ENCODE data around the gene PPP6C. TPM values are rescaled to one million over a fixed set of nuclear protein-coding genes. Genes with fewer than 3 reads are reported as not detected.

Gene PPP6C
- total and polyA plus RNA-seq, 2 of the 13 experiments (the other 11 are each of a cell fraction or from before 2014, with no cell fraction given): 18.5 to 20.9 TPM

GRCh38 chr9:125153712-125154367 lies 35.8 kb downstream of the PPP6C start:
- ATAC-seq (no peak), DNase-seq (ENCODE audit: low spot score) (no peak), FAIRE-seq (no peak)
- H3K9me3 ChIP-seq (ENCODE audit: low read length): no peaks in the 10 kb centered on the region
- no peak overlapping the region for H3K27ac ChIP-seq (ENCODE audit: extremely low read length, insufficient read depth, low read length)
- no peak overlapping the region for H2AFZ ChIP-seq (ENCODE audit: low read length)
- ChIA-PET CTCF (ENCODE audit: low intra/inter-chr PET ratio, low total read pairs) (no interaction called here), POLR2A (no interaction called here)
- in situ Hi-C loops (cut with HindIII; ENCODE audit: extremely low pct_ligation_motif_present, low pct_unique_long_range_greater_than_20kb): no loop called here
- no TSS peak for BruUV-seq (replicated peaks)
- H3K9ac ChIP-seq (ENCODE audit: insufficient read depth, low read depth, low read length): no peak overlapping the region
- intact Hi-C loops (cut with micrococcal nuclease; ENCODE audit: unreplicated experiment): no loop called here
- no peaks in the 10 kb centered on the region for H3K79me2 ChIP-seq (ENCODE audit: insufficient read depth, low read length)
- H3K4me2 ChIP-seq (ENCODE audit: low read depth, low read length): no peak overlapping the region
- H3K27me3 ChIP-seq (ENCODE audit: control insufficient read depth in 1 of 2, insufficient read depth in 2 of 2, low read length in 2 of 2): no peaks in the 10 kb centered on the region
- peaks cover 15% of the 10 kb centered on the region for H3K4me1 ChIP-seq (ENCODE audit: insufficient read depth, low read length)
- H3K4me3 ChIP-seq (replicated peaks in 1 of 3; ENCODE audit: insufficient read depth in 1 of 3, low read depth in 2 of 3, low read length in 3 of 3): no peak overlapping the region
- H4K20me1 ChIP-seq (ENCODE audit: insufficient read depth, low read length): no peaks in the 10 kb centered on the region
- H3K36me3 ChIP-seq (replicated peaks in 1 of 2; ENCODE audit: control insufficient read depth in 1 of 2, insufficient read depth in 2 of 2, low read length in 2 of 2): peaks cover 7 to 60% of the 10 kb centered on the region in 2 experiments; a peak in 4 of 5 replicates
- WGBS (ENCODE audit: low lambda C conversion rate): 96% methylated on average over 4 of the region's 4 CpGs
- no peak for TF ChIP-seq GTF2F1 (IDR thresholded peaks at IDR 0.05; ENCODE audit: low read length)
- no peak for TF ChIP-seq ONECUT2 (CRISPR knock-in tag; IDR thresholded peaks at IDR 0.05)
- TF ChIP-seq ZNF225 (CRISPR knock-in tag; IDR thresholded peaks at IDR 0.05): no peak
- TF ChIP-seq, protein P1, sequence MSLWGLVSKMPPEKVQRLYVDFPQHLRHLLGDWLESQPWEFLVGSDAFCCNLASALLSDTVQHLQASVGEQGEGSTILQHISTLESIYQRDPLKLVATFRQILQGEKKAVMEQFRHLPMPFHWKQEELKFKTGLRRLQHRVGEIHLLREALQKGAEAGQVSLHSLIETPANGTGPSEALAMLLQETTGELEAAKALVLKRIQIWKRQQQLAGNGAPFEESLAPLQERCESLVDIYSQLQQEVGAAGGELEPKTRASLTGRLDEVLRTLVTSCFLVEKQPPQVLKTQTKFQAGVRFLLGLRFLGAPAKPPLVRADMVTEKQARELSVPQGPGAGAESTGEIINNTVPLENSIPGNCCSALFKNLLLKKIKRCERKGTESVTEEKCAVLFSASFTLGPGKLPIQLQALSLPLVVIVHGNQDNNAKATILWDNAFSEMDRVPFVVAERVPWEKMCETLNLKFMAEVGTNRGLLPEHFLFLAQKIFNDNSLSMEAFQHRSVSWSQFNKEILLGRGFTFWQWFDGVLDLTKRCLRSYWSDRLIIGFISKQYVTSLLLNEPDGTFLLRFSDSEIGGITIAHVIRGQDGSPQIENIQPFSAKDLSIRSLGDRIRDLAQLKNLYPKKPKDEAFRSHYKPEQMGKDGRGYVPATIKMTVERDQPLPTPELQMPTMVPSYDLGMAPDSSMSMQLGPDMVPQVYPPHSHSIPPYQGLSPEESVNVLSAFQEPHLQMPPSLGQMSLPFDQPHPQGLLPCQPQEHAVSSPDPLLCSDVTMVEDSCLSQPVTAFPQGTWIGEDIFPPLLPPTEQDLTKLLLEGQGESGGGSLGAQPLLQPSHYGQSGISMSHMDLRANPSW (CRISPR knock-in tag; IDR thresholded peaks at IDR 0.05; ENCODE audit: borderline replicate concordance): no peak
- TF ChIP-seq ZNF790 (CRISPR knock-in tag; IDR thresholded peaks at IDR 0.05; ENCODE audit: borderline replicate concordance): no peak
- no peak for TF ChIP-seq ZNF282 (IDR thresholded peaks at IDR 0.05; ENCODE audit: partially characterized antibody)
- TF ChIP-seq YEATS2 (CRISPR knock-in tag; IDR thresholded peaks at IDR 0.05; ENCODE audit: borderline replicate concordance): no peak
- no peak for TF ChIP-seq RXRB (CRISPR knock-in tag; IDR thresholded peaks at IDR 0.05; ENCODE audit: borderline replicate concordance)
- no peak for TF ChIP-seq PRMT3 (CRISPR knock-in tag; IDR thresholded peaks at IDR 0.05; ENCODE audit: borderline replicate concordance, low read depth)
- TF ChIP-seq, protein P2, sequence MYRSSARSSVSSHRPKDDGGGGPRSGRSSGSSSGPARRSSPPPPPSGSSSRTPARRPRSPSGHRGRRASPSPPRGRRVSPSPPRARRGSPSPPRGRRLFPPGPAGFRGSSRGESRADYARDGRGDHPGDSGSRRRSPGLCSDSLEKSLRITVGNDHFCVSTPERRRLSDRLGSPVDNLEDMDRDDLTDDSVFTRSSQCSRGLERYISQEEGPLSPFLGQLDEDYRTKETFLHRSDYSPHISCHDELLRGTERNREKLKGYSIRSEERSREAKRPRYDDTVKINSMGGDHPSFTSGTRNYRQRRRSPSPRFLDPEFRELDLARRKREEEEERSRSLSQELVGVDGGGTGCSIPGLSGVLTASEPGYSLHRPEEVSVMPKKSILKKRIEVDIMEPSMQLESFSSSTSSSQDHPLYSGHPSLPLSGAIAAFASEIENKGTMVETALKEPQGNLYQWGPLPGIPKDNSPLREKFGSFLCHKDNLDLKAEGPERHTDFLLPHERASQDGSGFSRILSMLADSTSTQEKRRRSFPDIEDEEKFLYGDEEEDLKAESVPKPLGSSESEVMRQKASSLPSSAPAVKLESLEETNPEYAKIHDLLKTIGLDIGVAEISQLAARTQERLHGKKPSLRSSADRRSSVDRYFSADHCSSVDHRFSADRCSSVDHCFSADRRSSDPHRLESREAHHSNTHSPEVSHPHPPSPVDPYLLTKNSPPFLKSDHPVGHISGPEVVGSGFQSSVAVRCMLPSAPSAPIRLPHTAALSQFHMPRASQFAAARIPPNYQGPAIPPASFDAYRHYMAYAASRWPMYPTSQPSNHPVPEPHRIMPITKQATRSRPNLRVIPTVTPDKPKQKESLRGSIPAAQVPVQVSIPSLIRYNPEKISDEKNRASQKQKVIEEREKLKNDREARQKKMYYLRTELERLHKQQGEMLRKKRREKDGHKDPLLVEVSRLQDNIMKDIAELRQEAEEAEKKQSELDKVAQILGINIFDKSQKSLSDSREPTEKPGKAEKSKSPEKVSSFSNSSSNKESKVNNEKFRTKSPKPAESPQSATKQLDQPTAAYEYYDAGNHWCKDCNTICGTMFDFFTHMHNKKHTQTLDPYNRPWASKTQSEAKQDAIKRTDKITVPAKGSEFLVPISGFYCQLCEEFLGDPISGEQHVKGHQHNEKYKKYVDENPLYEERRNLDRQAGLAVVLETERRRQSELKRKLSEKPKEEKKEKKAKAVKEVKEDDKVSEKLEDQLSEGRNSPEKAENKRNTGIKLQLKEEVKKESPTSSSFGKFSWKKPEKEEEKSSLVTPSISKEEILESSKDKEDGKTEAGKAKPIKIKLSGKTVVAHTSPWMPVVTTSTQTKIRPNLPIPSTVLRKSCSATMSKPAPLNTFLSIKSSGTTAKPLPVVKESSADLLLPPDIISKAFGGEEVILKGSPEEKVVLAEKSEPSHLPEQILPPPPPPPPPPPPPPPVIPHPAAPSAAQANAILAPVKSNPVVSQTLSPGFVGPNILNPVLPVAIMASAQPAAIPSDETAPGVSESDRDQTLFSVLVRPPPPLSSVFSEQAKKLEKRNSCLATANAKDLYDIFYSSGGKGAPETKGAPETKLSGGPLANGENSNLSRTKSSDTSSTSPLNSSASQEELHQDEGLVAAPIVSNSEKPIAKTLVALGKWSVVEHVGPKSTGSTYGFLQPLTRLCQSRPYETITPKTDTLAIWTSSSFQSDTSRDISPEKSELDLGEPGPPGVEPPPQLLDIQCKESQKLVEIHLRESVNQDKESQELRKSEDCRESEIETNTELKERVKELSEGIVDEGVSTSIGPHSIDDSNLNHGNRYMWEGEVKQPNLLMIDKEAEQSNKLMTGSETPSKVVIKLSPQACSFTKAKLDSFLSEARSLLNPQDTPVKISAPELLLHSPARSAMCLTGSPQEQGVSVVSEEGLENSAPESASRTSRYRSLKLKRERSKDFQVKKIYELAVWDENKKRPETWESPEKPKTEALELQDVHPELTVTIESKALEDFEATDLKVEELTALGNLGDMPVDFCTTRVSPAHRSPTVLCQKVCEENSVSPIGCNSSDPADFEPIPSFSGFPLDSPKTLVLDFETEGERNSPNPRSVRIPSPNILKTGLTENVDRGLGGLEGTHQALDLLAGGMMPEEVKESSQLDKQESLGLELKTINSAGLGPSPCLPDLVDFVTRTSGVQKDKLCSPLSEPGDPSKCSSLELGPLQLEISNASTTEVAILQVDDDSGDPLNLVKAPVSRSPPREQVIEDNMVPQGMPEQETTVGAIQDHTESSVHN (CRISPR knock-in tag; IDR thresholded peaks at IDR 0.05): no peak
- TF ChIP-seq MTA3 (CRISPR knock-in tag; IDR thresholded peaks at IDR 0.05): no peak
